Upper lobe of left lung (tissue), 6 donors: ENCODE results near the gene ZNF678. TPM values are rescaled to one million over a fixed set of nuclear protein-coding genes. Genes with fewer than 3 reads are reported as not detected.

Experiments used
- ATAC-seq, 2 donors: fragments of 200-7000 bp; cut with Tn5 transposase; one replicate each; pipeline ENCODE4 v1.9.1; 2022; ENCODE audit warnings: mild to moderate bottlenecking in 2 of 2, moderate library complexity in 2 of 2; ENCODE audit not compliant: low FRiP score in 2 of 2
- DNase-seq, 2 donors: peaks; one replicate each; pipeline ENCODE4 v3.0.0-alpha.2; 2019 to 2020
- H3K27ac ChIP-seq, 4 donors: fragments of 200-600 bp; sonication (generic); one replicate each; pipeline ENCODE4 v1.5.1; 2016 to 2019
- H3K27me3 ChIP-seq, 4 donors: fragments of 200-600 bp; sonication (generic); one replicate each; pipeline ENCODE4 v1.5.1; 2017 to 2019
- H3K36me3 ChIP-seq, 4 donors: fragments of 200-600 bp; sonication (generic); one replicate each; pipeline ENCODE4 v1.5.1; 2016 to 2019
- H3K4me1 ChIP-seq, 4 donors: fragments of 200-600 bp; sonication (generic); one replicate each; pipeline ENCODE4 v1.5.1; 2018 to 2019
- H3K4me3 ChIP-seq, 4 donors: fragments of 200-600 bp; sonication (generic); one replicate each; pipeline ENCODE4 v1.5.1; 2017 to 2019; ENCODE audit warnings: mild to moderate bottlenecking in 2 of 4, moderate library complexity in 1 of 4
- H3K9me3 ChIP-seq, 4 donors: fragments of 200-600 bp; sonication (generic); one replicate each; pipeline ENCODE4 v1.5.1; 2018 to 2019
- CTCF ChIP-seq, 6 experiments: fragments of 450-650 bp in 4 of 6; fragments of 200-600 bp in 2 of 6; sonication (generic) in 2 of 6; IDR thresholded peaks; one replicate each; pipeline ENCODE4 v1.5.1; 2016 to 2019; ENCODE audit warnings: antibody characterized with exemption in 6 of 6
- EP300 ChIP-seq, 4 donors: sonication (generic); formaldehyde crosslinking; IDR thresholded peaks; one replicate each; pipeline ENCODE4 v1.5.1; 2017; ENCODE audit warnings: antibody characterized with exemption in 4 of 4, control low read depth in 2 of 4
- POLR2A ChIP-seq, 4 donors: fragments of 450-650 bp; IDR thresholded peaks; one replicate each; pipeline ENCODE4 v1.5.1; 2016 to 2017; ENCODE audit warnings: antibody characterized with exemption in 4 of 4, mild to moderate bottlenecking in 2 of 4
- POLR2AphosphoS5 ChIP-seq, 2 donors: sonication (generic); formaldehyde crosslinking; IDR thresholded peaks; one replicate each; pipeline ENCODE4 v1.5.1; 2017; ENCODE audit warnings: antibody characterized with exemption in 2 of 2
- WGBS, 2 donors: methylation state at CpG; one replicate each; pipeline ENCODE4 v1.1.5; 2017 to 2018; 5-methylcytosine and 5-hydroxymethylcytosine counted together
- total RNA-seq, 6 donors: library from RNA; depleted of rRNA in 4 of 6; stranded (reverse); fragments of >200 nt in 4 of 6; gene quantifications; one replicate each; pipeline versions ENCODE4 v1.1.0 to v1.2.1, GENCODE V29; 2016 to 2021
- donor health status: DM: no; HTN: no; CAD: no; lungs with moderate emphysema.
- donor health status: DM: no; HTN: yes; CAD: no; lungs with severe emphysema.

The ZNF678 gene
- total RNA-seq, 6 donors from 2014 or later, result 3.9 to 50.3 (median 7.8) TPM

GRCh38 chr1:227562933-227563323, 428 bp upstream of the ZNF678 start:
- H3K27ac ChIP-seq, result peak overlapping the region in 1 of 4 donors; percentile 87
- DNase-seq, result no peak
- TF ChIP-seq EP300 (IDR thresholded peaks at IDR 0.05), result no peak
- WGBS, 2 donors, result 96 to 99% methylated on average over 10 of the region's 10 CpGs
- ATAC-seq, result no peak
- peaks cover 0 to 11% (median 2%) of the 10 kb centered on the region in 4 donors for H3K27me3 ChIP-seq
- peaks cover 6 to 20% (median 8%) of the 10 kb centered on the region in 4 donors for H3K4me1 ChIP-seq
- no peaks in the 10 kb centered on the region for H3K36me3 ChIP-seq
- H3K9me3 ChIP-seq, result peaks cover 0 to 6% (median 0%) of the 10 kb centered on the region in 4 donors
- H3K4me3 ChIP-seq, result peak overlapping the region in 2 of 4 donors; percentile 75 to 86

GRCh38 chr1:227567256-227567655, 3.9 kb downstream of the ZNF678 start:
- peaks cover 0 to 8% (median 3%) of the 10 kb centered on the region in 4 donors for H3K9me3 ChIP-seq
- H3K4me3 ChIP-seq, result no peak overlapping the region
- no peaks in the 10 kb centered on the region for H3K36me3 ChIP-seq
- no peak overlapping the region for H3K27ac ChIP-seq
- TF ChIP-seq POLR2AphosphoS5 (IDR thresholded peaks at IDR 0.05), result no peak
- TF ChIP-seq EP300 (IDR thresholded peaks at IDR 0.05), result no peak
- TF ChIP-seq CTCF (IDR thresholded peaks at IDR 0.05), result no peak
- TF ChIP-seq POLR2A (IDR thresholded peaks at IDR 0.05), result no peak
- H3K27me3 ChIP-seq, result no peaks in the 10 kb centered on the region
- WGBS, 2 donors, result 90 to 94% methylated on average over 4 of the region's 4 CpGs
- no peak for ATAC-seq
- DNase-seq, result no peak
- H3K4me1 ChIP-seq, result peaks cover 6 to 14% (median 8%) of the 10 kb centered on the region in 4 donors

DNA sequence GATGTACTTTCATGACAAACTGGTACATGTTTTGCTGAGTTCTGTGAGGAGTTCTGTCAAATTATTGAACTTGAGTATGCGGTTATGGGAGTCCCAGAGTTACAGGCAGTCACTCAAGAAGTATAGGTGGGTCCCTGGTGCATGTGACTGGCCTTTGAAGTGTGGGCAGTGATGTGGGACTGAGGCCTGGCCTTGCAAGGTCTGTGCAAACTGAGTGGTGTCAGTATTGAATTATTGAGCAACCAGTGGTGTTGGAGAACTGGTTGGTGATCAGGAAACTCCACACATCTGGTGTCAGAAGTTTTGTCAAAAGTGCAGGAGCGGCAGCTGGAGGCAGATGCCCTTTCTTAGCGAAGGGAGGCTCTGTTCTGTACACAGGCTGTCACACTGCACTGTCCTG, 5.2 kb downstream of the ZNF678 start:
- Histone ChIP-seq H3K27ac (no peak overlapping the region), H3K9me3 (peaks cover 0 to 14% (median 3%) of the 10 kb centered on the region in 4 donors), H3K36me3 (no peaks in the 10 kb centered on the region), H3K4me1 (peaks cover 6 to 10% (median 8%) of the 10 kb centered on the region in 4 donors), H3K4me3 (no peak overlapping the region), H3K27me3 (no peaks in the 10 kb centered on the region)
- no peak for ATAC-seq
- no peak for DNase-seq
- 90 to 94% methylated on average over 3 of the region's 3 CpGs for WGBS, 2 donors
- TF ChIP-seq CTCF (IDR thresholded peaks at IDR 0.05) (no peak), POLR2AphosphoS5 (IDR thresholded peaks at IDR 0.05) (no peak), POLR2A (IDR thresholded peaks at IDR 0.05) (no peak), EP300 (IDR thresholded peaks at IDR 0.05) (no peak)

DNA sequence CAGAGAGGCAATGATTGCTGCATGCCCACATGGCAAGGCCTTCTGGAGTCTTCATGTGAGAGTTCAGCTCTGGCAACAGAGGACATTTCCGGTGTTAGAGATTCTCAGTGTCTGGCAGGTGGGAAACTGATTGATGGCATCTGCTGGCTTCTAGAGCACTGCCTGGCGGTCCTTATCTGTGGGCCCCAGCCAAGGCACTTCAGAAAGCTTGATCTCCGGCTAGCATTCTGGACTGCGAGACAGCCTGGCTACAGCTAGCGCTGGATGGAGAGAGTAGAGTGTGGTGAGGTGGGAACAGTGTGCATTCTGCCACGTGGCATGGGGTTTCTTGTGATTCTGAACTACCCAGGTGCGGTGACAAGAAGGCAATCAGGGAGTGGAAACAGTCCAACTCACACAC, 9.4 kb downstream of the ZNF678 start:
- Histone ChIP-seq H3K4me1 (peaks cover 0 to 3% (median 0%) of the 10 kb centered on the region in 4 donors), H3K4me3 (no peak overlapping the region), H3K27ac (no peak overlapping the region), H3K9me3 (peaks cover 0 to 19% (median 15%) of the 10 kb centered on the region in 4 donors), H3K27me3 (no peaks in the 10 kb centered on the region), H3K36me3 (no peaks in the 10 kb centered on the region)
- TF ChIP-seq POLR2AphosphoS5 (IDR thresholded peaks at IDR 0.05), result no peak
- no peak for TF ChIP-seq EP300 (IDR thresholded peaks at IDR 0.05)
- no peak for TF ChIP-seq CTCF (IDR thresholded peaks at IDR 0.05)
- TF ChIP-seq POLR2A (IDR thresholded peaks at IDR 0.05), result no peak
- DNase-seq (no peak), ATAC-seq (no peak)
- 84 to 94% methylated on average over 6 to 7 of the region's 7 CpGs for WGBS, 2 donors

GRCh38 chr1:227574926-227575325, 11.6 kb downstream of the ZNF678 start:
- Histone ChIP-seq H3K4me3 (no peak overlapping the region), H3K4me1 (peaks cover 0 to 3% (median 0%) of the 10 kb centered on the region in 4 donors), H3K36me3 (no peaks in the 10 kb centered on the region), H3K27ac (no peak overlapping the region), H3K9me3 (peaks cover 0 to 38% (median 12%) of the 10 kb centered on the region in 4 donors), H3K27me3 (no peaks in the 10 kb centered on the region)
- WGBS, 2 donors, result 96 to 100% methylated on average over 1 of the region's 1 CpG
- DNase-seq (no peak), ATAC-seq (no peak)
- no peak for TF ChIP-seq POLR2A (IDR thresholded peaks at IDR 0.05)
- no peak for TF ChIP-seq CTCF (IDR thresholded peaks at IDR 0.05)
- no peak for TF ChIP-seq POLR2AphosphoS5 (IDR thresholded peaks at IDR 0.05)
